SH-SY5Y (cell line): Measurements from ENCODE around the gene BTG4.

Source experiments
- GATA2 ChIP-seq: IDR thresholded peaks from 2 replicates; pipeline ENCODE4 v1.6.1; 2011; ENCODE audit warnings: mild to moderate bottlenecking, low read depth, low read length
- GATA3 ChIP-seq: IDR thresholded peaks from 2 replicates; pipeline ENCODE4 v1.6.1; 2011; ENCODE audit warnings: low read depth, mild to moderate bottlenecking, low read length, moderate library complexity

DNA sequence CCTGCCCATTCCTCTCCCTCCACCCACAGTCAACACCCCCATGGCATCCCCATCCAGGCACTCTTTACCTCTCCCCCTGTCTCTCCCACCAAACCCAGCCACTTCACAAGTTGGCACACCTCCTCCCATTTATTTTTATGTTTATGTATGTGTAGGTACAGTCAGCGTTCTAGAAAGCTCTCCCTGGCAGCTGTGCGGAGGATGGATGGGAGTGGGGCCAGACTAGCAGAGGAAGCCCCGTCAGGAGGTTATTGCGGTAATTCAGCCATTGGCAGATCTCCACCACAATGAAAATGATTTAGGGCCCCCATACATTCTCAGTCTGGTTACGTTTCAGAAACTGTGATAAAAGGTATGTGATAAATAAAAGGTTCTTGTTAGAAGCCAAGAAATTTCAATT, 51.3 kb downstream of the BTG4 start:
- TF ChIP-seq GATA2 (no peak), GATA3 (no peak)
